Tibial nerve (tissue), 4 donors: ENCODE results near the gene BAIAP3.

Experiments used
- CTCF ChIP-seq, 5 experiments: fragments of 200-600 bp in 3 of 5; fragments of 450-650 bp in 2 of 5; sonication (generic) in 3 of 5; IDR thresholded peaks; one replicate each; pipeline ENCODE4 v1.5.1; 2016 to 2019; ENCODE audit warnings: antibody characterized with exemption in 5 of 5, mild to moderate bottlenecking in 3 of 5, moderate library complexity in 2 of 5
- EP300 ChIP-seq, 2 donors: sonication (generic); formaldehyde crosslinking; IDR thresholded peaks; one replicate each; pipeline ENCODE4 v1.6.1; 2017; ENCODE audit warnings: antibody characterized with exemption in 2 of 2, mild to moderate bottlenecking in 1 of 2
- POLR2A ChIP-seq, 2 donors: fragments of 450-650 bp; IDR thresholded peaks; one replicate each; pipeline ENCODE4 v1.6.1; 2017; ENCODE audit warnings: antibody characterized with exemption in 2 of 2, mild to moderate bottlenecking in 2 of 2, moderate library complexity in 2 of 2

DNA sequence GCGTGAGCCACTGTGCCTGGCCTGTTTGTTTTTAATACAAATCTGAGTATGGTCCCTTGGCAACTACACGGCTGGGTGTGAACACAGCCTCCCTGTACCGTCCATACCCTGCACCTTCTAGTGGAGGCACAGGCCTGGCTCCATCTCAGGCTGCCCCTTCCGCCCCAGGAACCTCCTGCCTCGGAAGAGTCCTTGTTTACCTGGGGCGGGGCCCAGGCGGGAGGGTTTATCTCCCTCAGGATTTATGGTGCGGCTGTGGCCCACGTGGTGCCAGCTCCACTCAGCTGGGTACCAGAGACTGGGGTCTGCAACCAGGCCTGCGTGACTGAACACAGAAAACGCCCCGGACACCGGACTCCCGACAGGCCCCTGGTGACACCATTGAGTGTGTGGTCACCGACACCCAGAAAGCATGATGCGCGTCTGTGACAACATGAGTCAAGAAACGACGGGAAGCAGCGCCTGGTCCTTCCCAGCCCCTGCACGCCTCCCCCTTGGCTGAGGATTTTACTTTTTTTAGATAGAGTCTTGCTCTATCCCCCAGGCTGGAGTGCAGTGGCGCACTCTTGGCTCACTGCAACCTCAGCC, 62.1 kb downstream of the BAIAP3 start:
- TF ChIP-seq CTCF (IDR thresholded peaks at IDR 0.05): no peak
- TF ChIP-seq POLR2A (IDR thresholded peaks at IDR 0.05): no peak
- TF ChIP-seq EP300 (IDR thresholded peaks at IDR 0.05): no peak
